Karpas-422 (cell line): ENCODE measurements around the gene ACOT2. TPM values are rescaled to one million over a fixed set of nuclear protein-coding genes. Genes with fewer than 3 reads are reported as not detected.
A peak's percentile ranks its signal among the peaks of the same experiment; 100 is the strongest.

Source experiments
- DNase-seq: peaks from one replicate; pipeline ENCODE4 v3.0.0-alpha.2; 2015
- H2AFZ ChIP-seq: fragments of 200-600 bp; sonication (generic); 2 replicates; pipeline ENCODE4 v1.6.1; 2014; ENCODE audit warnings: antibody characterized with exemption, low read length, mixed read lengths
- H3K27ac ChIP-seq: fragments of 200-600 bp; sonication (generic); 2 replicates; pipeline ENCODE4 v1.5.1; 2014; ENCODE audit warnings: mild to moderate bottlenecking, low read length, moderate library complexity
- H3K27me3 ChIP-seq: fragments of 200-600 bp; sonication (generic); 2 replicates; pipeline ENCODE4 v1.6.1; 2014; ENCODE audit warnings: low read length, mixed read lengths
- H3K36me3 ChIP-seq: fragments of 200-600 bp; sonication (generic); 2 replicates; pipeline ENCODE4 v1.6.1; 2014; ENCODE audit warnings: low read length, mixed read lengths; ENCODE audit not compliant: insufficient read depth
- H3K4me1 ChIP-seq: fragments of 200-600 bp; sonication (generic); 2 replicates; pipeline ENCODE4 v1.6.1; 2014; ENCODE audit warnings: mild to moderate bottlenecking, low read length, mixed read lengths
- H3K4me2 ChIP-seq: fragments of 200-600 bp; sonication (generic); 2 replicates; pipeline ENCODE4 v1.6.1; 2014; ENCODE audit warnings: low read length, low read depth, mild to moderate bottlenecking; ENCODE audit not compliant: poor library complexity, severe bottlenecking
- H3K4me3 ChIP-seq: fragments of 200-600 bp; sonication (generic); 2 replicates; pipeline ENCODE4 v1.5.1; 2014; ENCODE audit warnings: mild to moderate bottlenecking, antibody characterized with exemption, low read length, mixed read lengths
- H3K79me2 ChIP-seq: fragments of 200-600 bp; sonication (generic); 2 replicates; pipeline ENCODE4 v1.6.1; 2014; ENCODE audit warnings: mild to moderate bottlenecking, low read length, mixed read lengths
- H3K9ac ChIP-seq: fragments of 200-600 bp; sonication (generic); 2 replicates; pipeline ENCODE4 v1.6.0; 2014; ENCODE audit warnings: low read length
- H3K9me2 ChIP-seq: fragments of 200-600 bp; sonication (generic), shearing (Covaris generic); replicated peaks from 2 replicates; pipeline ENCODE4 v1.6.0; 2014; ENCODE audit warnings: mild to moderate bottlenecking, low read length, moderate library complexity; ENCODE audit not compliant: insufficient read depth
- H3K9me3 ChIP-seq: fragments of 300-700, 200-600 bp; sonication (generic); 2 replicates; pipeline ENCODE4 v1.6.1; 2014; ENCODE audit warnings: low read length, mixed read lengths
- H4K20me1 ChIP-seq: fragments of 200-600 bp; sonication (generic); 2 replicates; pipeline ENCODE4 v1.6.1; 2014; ENCODE audit warnings: mild to moderate bottlenecking, antibody characterized with exemption, low read length, low read depth; ENCODE audit not compliant: insufficient read depth
- total RNA-seq: library from RNA; depleted of rRNA; stranded (reverse); fragments of >200 nt; shearing (Covaris generic); gene quantifications from 2 replicates; pipeline ENCODE4 v1.2.3, GENCODE V29; 2014; ENCODE audit warnings: low replicate concordance; rRNA removed

ACOT2 gene
- total RNA-seq, 1 experiment from 2014 or later, result 38.5 TPM

GRCh38 chr14:73613419-73613963, 44.5 kb downstream of the ACOT2 start:
- Histone ChIP-seq H4K20me1 (no peaks in the 10 kb centered on the region), H3K4me3 (no peak overlapping the region), H3K27me3 (no peaks in the 10 kb centered on the region), H3K9ac (no peak overlapping the region), H2AFZ (no peak overlapping the region), H3K9me2 (no peaks in the 10 kb centered on the region), H3K4me2 (peak overlapping the region; percentile 59), H3K9me3 (no peaks in the 10 kb centered on the region), H3K27ac (no peak overlapping the region), H3K79me2 (no peaks in the 10 kb centered on the region), H3K36me3 (no peaks in the 10 kb centered on the region), H3K4me1 (no peaks in the 10 kb centered on the region)
- no peak for DNase-seq

GRCh38 chr14:73616831-73617230, 47.8 kb downstream of the ACOT2 start:
- H3K4me2 ChIP-seq, result no peak overlapping the region
- H3K9me3 ChIP-seq, result no peaks in the 10 kb centered on the region
- H3K27me3 ChIP-seq, result no peaks in the 10 kb centered on the region
- H3K9me2 ChIP-seq, result no peaks in the 10 kb centered on the region
- H3K4me1 ChIP-seq, result no peaks in the 10 kb centered on the region
- no peak overlapping the region for H3K4me3 ChIP-seq
- no peak overlapping the region for H3K27ac ChIP-seq
- no peak overlapping the region for H3K9ac ChIP-seq
- H3K36me3 ChIP-seq, result no peaks in the 10 kb centered on the region
- no peaks in the 10 kb centered on the region for H4K20me1 ChIP-seq
- no peaks in the 10 kb centered on the region for H3K79me2 ChIP-seq
- no peak overlapping the region for H2AFZ ChIP-seq
- DNase-seq, result no peak

- H3K9ac ChIP-seq, result no peak overlapping the region
- H3K36me3 ChIP-seq, result no peaks in the 10 kb centered on the region
- no peaks in the 10 kb centered on the region for H3K9me3 ChIP-seq
- no peaks in the 10 kb centered on the region for H3K79me2 ChIP-seq
- no peaks in the 10 kb centered on the region for H3K9me2 ChIP-seq
- H3K4me1 ChIP-seq, result no peaks in the 10 kb centered on the region
- DNase-seq, result no peak
- no peak overlapping the region for H3K4me3 ChIP-seq
- H3K4me2 ChIP-seq, result no peak overlapping the region
- H4K20me1 ChIP-seq, result no peaks in the 10 kb centered on the region
- H3K27me3 ChIP-seq, result no peaks in the 10 kb centered on the region
- H2AFZ ChIP-seq, result no peak overlapping the region
- no peak overlapping the region for H3K27ac ChIP-seq
Measured at GRCh38 chr14:73619524-73619923, 50.5 kb downstream of the ACOT2 start.

GRCh38 chr14:73620268-73620667, 51.3 kb downstream of the ACOT2 start:
- H3K9ac ChIP-seq, result no peak overlapping the region
- no peaks in the 10 kb centered on the region for H3K79me2 ChIP-seq
- no peaks in the 10 kb centered on the region for H3K9me2 ChIP-seq
- H3K4me3 ChIP-seq, result no peak overlapping the region
- H4K20me1 ChIP-seq, result no peaks in the 10 kb centered on the region
- H3K4me1 ChIP-seq, result no peaks in the 10 kb centered on the region
- H3K36me3 ChIP-seq, result no peaks in the 10 kb centered on the region
- H3K4me2 ChIP-seq, result no peak overlapping the region
- no peak overlapping the region for H3K27ac ChIP-seq
- no peaks in the 10 kb centered on the region for H3K27me3 ChIP-seq
- no peak for DNase-seq
- no peak overlapping the region for H2AFZ ChIP-seq
- no peaks in the 10 kb centered on the region for H3K9me3 ChIP-seq

- Histone ChIP-seq H2AFZ (no peak overlapping the region), H3K9me3 (no peaks in the 10 kb centered on the region), H3K9ac (no peak overlapping the region), H4K20me1 (no peaks in the 10 kb centered on the region), H3K4me2 (no peak overlapping the region), H3K4me3 (no peak overlapping the region), H3K27ac (no peak overlapping the region), H3K36me3 (no peaks in the 10 kb centered on the region), H3K79me2 (no peaks in the 10 kb centered on the region), H3K4me1 (no peaks in the 10 kb centered on the region), H3K9me2 (no peaks in the 10 kb centered on the region), H3K27me3 (no peaks in the 10 kb centered on the region)
- no peak for DNase-seq
Measured at GRCh38 chr14:73623504-73624054, 54.6 kb downstream of the ACOT2 start.

Other genes with a start within 250 kb of the ACOT2 start
- gene NUMB, start 110.7 kb upstream of the ACOT2 start, total RNA-seq, result 36.0 and 41.1 TPM in 2 replicates
- 23.1 and 36.8 TPM in 2 replicates for gene RIOX1, start 78.3 kb upstream of the ACOT2 start, total RNA-seq
- 4.1 and 5.9 TPM in 2 replicates for gene ACOT1, start 32.1 kb upstream of the ACOT2 start, total RNA-seq
- gene HEATR4, start 10.3 kb upstream of the ACOT2 start, total RNA-seq, result not detected in 2 replicates
- 3.4 and 5.4 TPM in 2 replicates for gene ACOT4, start 22.7 kb downstream of the ACOT2 start, total RNA-seq
- gene ACOT6, start 43.3 kb downstream of the ACOT2 start, total RNA-seq, result not detected in 2 replicates
- 7.6 and 11.7 TPM in 2 replicates for gene DNAL1, start 75.8 kb downstream of the ACOT2 start, total RNA-seq
- 7.4 and 7.7 TPM in 2 replicates for gene PNMA1, start 145.2 kb downstream of the ACOT2 start, total RNA-seq